Motor neuron (in vitro differentiated cells): Measurements from ENCODE around the gene WDR76. TPM values are rescaled to one million over a fixed set of nuclear protein-coding genes. Genes with fewer than 3 reads are reported as not detected.

Experiments
- ATAC-seq, 8 experiments: fragments of 200-7000 bp; cut with Tn5 transposase; replicated peaks in 6 of 8; 2 replicates each; pipeline ENCODE4 v1.8.0; 2021; ENCODE audit warnings: mild to moderate bottlenecking in 8 of 8, moderate library complexity in 8 of 8
- H3K27ac ChIP-seq, 2 donors: fragments of 250-450 bp; sonication (Bioruptor Pico); 2 replicates each; pipeline ENCODE4 v1.9.0; 2021; ENCODE audit warnings: antibody characterized with exemption in 2 of 2, mild to moderate bottlenecking in 2 of 2, moderate library complexity in 1 of 2
- H3K4me1 ChIP-seq, 2 donors: fragments of 250-450 bp; sonication (Bioruptor Pico); replicated peaks in 1 of 2; 2 replicates each; pipeline ENCODE4 v1.6.1; 2021; ENCODE audit warnings: antibody characterized with exemption in 2 of 2, mild to moderate bottlenecking in 2 of 2, moderate library complexity in 1 of 2
- H3K4me3 ChIP-seq, 5 donors: fragments of 250-450 bp; sonication (Bioruptor Pico); 2 replicates each; pipeline ENCODE4 v1.9.0; 2021; ENCODE audit warnings: antibody characterized with exemption in 5 of 5, mild to moderate bottlenecking in 5 of 5, moderate library complexity in 4 of 5
- WGBS, 10 experiments: fragments of 450-650 bp; shearing (Covaris generic); methylation state at CpG; one replicate each; pipeline ENCODE4 v1.0.0; 2022; 5-methylcytosine and 5-hydroxymethylcytosine counted together
- in situ Hi-C, 9 experiments: fragments of 400-800 bp; cut with MboI; loops; one replicate each; pipeline ENCODE4 v1.15.0; 2021; ENCODE audit warnings: low sequenced_read_pairs in 9 of 9, low pct_unique_long_range_greater_than_20kb in 2 of 9; ENCODE audit not compliant: unreplicated experiment in 9 of 9
- total RNA-seq, 8 experiments: library from RNA; unstranded; fragments of 300-600 nt; gene quantifications; 2 replicates each; pipeline versions ENCODE4 v1.2.3 to v1.2.4, GENCODE V29; 2022

The WDR76 gene
- total RNA-seq, 8 experiments from 2014 or later: 0.46 to 19.7 (median 3.0) TPM

DNA sequence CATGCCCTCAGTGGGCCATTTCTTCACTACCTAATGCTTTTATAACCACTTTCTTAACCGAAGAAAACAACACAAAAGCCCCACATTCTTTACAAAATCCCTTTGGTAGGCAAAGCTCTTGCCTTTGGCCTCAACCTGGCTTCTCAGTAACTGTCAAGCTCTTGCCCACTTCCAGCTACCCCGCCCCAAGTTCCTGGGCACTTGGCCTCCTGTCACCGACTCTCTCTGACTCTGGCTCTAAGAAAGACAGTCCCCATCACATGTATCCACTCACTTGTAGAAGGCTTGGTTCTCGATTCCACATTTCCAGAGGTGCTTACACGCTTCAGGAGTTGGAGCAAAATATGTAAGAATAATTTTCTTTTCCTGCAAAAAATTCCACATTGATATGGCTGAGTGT lies 61.1 kb downstream of the WDR76 start:
- in situ Hi-C loops: loop anchor here in 1 of 9 experiments (25.0 kb wide), 1 partner anchor 624 kb away; no protein-coding TSS in a partner anchor
- Histone ChIP-seq H3K27ac (no peak overlapping the region), H3K4me1 (no peaks in the 10 kb centered on the region), H3K4me3 (no peak overlapping the region)
- ATAC-seq: no peak
- WGBS, 10 experiments: 80 to 100% (median 93%) methylated on average over 1 to 4 of the region's 5 CpGs; no CpG with 5 or more reads in 5 of the 10 experiments

DNA sequence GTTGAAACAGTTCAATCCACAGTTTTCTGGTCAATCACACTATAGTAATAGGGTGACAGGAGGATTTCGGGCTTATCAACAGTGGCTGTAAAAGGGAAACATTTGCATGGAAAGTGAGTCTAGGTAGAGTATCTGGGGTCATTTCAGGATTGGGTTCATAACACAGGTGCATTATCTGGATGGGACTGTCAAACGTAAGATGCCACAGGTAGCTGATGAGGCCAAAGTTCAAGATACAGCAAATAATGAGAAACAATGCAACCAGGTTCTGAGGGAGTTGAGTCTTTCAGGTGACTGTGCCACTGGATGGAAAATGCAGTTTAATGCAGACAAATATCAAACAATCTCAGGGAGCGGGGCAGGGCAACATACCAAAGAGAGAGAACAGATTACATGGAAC lies 62.2 kb downstream of the WDR76 start:
- no peak overlapping the region for H3K27ac ChIP-seq
- 60 to 100% (median 94%) methylated on average over 1 to 3 of the region's 3 CpGs; no CpG with 5 or more reads in 1 of the 10 experiments for WGBS, 10 experiments
- no peak overlapping the region for H3K4me3 ChIP-seq
- in situ Hi-C loops: loop anchor here in 1 of 9 experiments (25.0 kb wide), 1 partner anchor 623 kb away; no protein-coding TSS in a partner anchor
- ATAC-seq: no peak
- no peaks in the 10 kb centered on the region for H3K4me1 ChIP-seq

DNA sequence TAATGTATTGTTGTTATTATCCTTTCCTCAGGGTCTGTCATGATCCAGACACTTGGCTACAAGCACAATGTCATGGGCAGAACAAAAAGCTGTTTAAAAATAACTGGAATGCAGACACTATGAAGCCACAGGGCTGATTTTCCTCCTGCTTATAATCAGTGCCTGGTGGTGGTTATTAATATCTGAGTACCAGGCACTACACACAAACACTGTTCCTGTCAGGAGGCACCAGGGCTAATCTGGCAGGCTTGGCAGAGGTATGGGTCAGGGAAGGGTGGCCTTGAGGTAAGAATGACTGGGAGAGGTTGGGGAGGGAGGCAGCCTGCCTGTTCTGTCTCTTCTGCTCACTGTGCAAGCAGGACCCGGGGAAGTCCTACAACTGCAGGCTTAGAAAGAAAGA lies 67.2 kb downstream of the WDR76 start:
- no peak overlapping the region for H3K27ac ChIP-seq
- WGBS, 10 experiments: 80 to 86% (median 86%) methylated on average over 1 of the region's 1 CpG; no CpG with 5 or more reads in 7 of the 10 experiments
- ATAC-seq: no peak
- no peaks in the 10 kb centered on the region for H3K4me1 ChIP-seq
- in situ Hi-C loops: loop anchor here in 1 of 9 experiments (25.0 kb wide), 1 partner anchor 618 kb away; no protein-coding TSS in a partner anchor
- H3K4me3 ChIP-seq: no peak overlapping the region

DNA sequence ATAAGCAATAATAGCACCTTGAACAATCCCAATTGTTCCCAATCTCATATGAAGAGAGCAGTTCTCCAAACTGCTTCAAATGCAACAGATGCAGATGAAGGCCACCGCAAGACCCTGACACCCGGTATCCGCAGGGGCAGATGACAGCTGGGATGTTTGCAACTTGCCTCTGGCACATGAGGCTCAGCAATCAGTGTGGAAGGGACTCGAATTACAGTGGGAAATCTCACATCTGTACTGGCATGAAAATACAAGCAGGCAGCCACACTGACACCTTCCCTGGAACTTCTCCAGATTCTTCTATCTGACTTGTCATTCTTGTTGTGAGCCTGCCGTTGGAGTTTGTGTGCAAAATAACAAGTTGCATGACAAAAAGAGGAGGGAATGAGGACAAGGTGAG lies 68.8 kb downstream of the WDR76 start:
- H3K27ac ChIP-seq: no peak overlapping the region
- H3K4me3 ChIP-seq: no peak overlapping the region
- ATAC-seq: no peak
- in situ Hi-C loops: loop anchor here in 1 of 9 experiments (25.0 kb wide), 1 partner anchor 617 kb away; no protein-coding TSS in a partner anchor
- H3K4me1 ChIP-seq: no peaks in the 10 kb centered on the region
- WGBS, 10 experiments: 40 to 100% (median 60%) methylated on average over 1 to 3 of the region's 5 CpGs; no CpG with 5 or more reads in 5 of the 10 experiments

DNA sequence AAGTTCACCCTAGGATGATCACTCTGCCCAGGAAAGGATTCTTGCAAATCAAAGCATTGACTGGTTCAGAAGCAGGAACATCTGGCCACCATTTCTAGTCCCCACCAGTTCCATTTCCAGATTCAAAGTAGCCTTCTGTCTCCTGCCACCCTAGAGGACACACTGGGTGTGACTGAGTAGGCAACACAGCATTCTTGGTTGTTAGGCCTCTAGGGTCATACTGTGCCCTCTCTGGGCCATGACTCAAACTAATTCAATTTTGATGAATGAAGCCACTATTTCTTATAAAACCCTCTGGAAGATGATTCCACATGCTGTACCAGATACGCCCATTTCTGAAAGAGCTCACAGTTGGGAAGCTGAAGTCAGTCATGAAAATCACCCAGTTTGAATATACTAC lies 69.7 kb downstream of the WDR76 start:
- Histone ChIP-seq H3K4me3 (no peak overlapping the region), H3K4me1 (peaks cover 0 to 4% of the 10 kb centered on the region in 2 donors), H3K27ac (no peak overlapping the region)
- in situ Hi-C loops: loop anchor here in 1 of 9 experiments (25.0 kb wide), 1 partner anchor 616 kb away; no protein-coding TSS in a partner anchor
- no peak for ATAC-seq
- 83 to 100% (median 100%) methylated on average over 1 of the region's 1 CpG; no CpG with 5 or more reads in 6 of the 10 experiments for WGBS, 10 experiments

DNA sequence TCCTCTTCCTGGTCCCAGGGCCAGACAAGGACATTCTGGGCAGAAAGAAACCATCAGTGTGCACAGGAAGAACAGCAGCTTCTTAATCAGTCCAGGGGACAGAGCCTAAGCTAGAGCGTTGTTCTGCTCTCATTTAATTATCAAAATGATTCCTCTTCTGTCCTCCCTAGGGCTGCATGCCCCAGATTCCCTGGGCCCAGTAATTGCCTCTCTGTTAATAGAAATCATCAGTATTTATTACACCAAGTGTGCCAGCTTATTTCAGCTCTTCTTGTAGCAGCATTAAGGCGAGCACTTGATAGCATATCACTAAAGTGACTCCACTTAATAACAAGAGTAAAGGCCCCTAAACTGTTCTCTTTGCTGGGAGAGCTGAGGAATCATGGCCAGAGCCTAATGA lies 72.1 kb downstream of the WDR76 start:
- in situ Hi-C loops: loop anchor here in 1 of 9 experiments (25.0 kb wide), 1 partner anchor 613 kb away; no protein-coding TSS in a partner anchor
- 75 to 100% (median 92%) methylated on average over 1 to 2 of the region's 2 CpGs; no CpG with 5 or more reads in 6 of the 10 experiments for WGBS, 10 experiments
- H3K27ac ChIP-seq: no peak overlapping the region

DNA sequence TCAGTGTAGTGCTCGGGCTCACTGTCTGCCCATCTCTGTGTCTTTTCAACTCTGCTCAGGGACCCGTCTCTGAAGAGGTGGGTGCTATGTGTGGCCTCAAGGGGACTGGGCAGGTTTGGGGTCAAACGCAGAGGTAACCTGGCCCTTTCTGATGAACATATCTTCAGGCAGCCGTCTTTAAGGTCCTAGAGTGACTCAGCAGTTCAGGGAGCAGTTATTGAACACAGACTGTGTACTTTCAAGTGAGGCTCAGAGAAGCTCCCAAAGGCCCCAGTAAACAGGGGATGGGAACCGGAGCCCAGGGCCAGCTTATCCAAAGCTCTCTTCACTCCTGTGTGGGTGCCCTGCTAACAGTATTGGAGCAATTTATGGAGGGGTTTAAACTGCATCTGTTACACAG lies 73.1 kb downstream of the WDR76 start:
- Histone ChIP-seq H3K27ac (no peak overlapping the region), H3K4me1 (peaks cover 5 to 10% of the 10 kb centered on the region in 2 donors), H3K4me3 (no peak overlapping the region)
- in situ Hi-C loops: loop anchor here in 8 of 9 experiments (25.0 kb wide), 3 partner anchors 162 to 612 kb away; no protein-coding TSS in a partner anchor
- WGBS, 10 experiments: 80 to 93% methylated on average over 1 to 3 of the region's 5 CpGs; no CpG with 5 or more reads in 8 of the 10 experiments
- ATAC-seq: no peak

More for the DNA sequence above, 72.1 kb downstream of the WDR76 start:
- ATAC-seq: peak in 1 of 8 experiments; percentile 16
- peaks cover 3 to 10% of the 10 kb centered on the region in 2 donors for H3K4me1 ChIP-seq
- H3K4me3 ChIP-seq: no peak overlapping the region

DNA sequence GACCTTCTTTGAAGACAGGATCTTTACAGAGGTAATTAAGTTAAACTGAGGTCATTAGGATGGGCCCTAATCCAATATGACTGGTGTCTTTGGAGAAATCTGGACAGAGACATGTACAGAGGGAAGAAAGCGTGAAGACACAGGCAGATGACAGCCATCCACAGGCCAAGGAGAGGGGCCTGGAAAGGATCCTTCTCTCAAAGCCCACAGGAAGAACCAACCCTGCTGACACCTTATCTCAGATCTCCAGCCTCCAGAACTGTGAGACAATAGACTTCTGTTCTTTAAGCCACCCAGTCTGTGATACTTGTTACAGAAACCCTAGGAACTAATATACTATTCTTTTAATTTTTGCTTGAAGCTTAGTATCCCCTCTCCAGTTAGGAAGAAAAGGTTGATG lies 74.2 kb downstream of the WDR76 start:
- in situ Hi-C loops: loop anchor here in 8 of 9 experiments (25.0 kb wide), 2 partner anchors 161 to 311 kb away; no protein-coding TSS in a partner anchor
- peaks cover 5 to 10% of the 10 kb centered on the region in 2 donors for H3K4me1 ChIP-seq
- H3K27ac ChIP-seq: no peak overlapping the region
- no peak for ATAC-seq
- 100% methylated on average over 1 of the region's 1 CpG; no CpG with 5 or more reads in 8 of the 10 experiments for whole genome bisulfite sequencing, 10 experiments
- no peak overlapping the region for H3K4me3 ChIP-seq

DNA sequence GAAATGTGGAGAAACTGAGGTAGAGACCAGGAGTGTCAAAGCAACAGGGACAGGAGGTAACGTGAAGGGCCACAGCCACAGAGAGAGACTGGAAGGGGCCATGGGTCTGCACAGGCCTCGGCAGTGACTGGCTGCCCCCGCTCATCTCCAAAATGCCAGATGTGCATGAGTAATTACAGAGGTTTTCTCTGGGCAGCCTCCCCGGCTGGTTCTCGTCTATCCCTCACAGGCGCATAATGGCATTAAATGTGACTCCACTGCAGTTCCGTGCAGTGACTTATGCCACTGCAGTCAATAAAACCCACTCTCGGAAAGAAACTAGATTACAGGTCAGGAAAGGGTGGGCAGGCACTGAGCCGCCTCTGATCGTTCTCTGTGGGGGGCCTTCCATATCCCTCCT lies 74.7 kb downstream of the WDR76 start:
- peak in 2 of 8 experiments; percentile 25 to 45 for ATAC-seq
- Histone ChIP-seq H3K4me3 (no peak overlapping the region), H3K27ac (no peak overlapping the region), H3K4me1 (peaks cover 5 to 10% of the 10 kb centered on the region in 2 donors)
- in situ Hi-C loops: loop anchor here in 8 of 9 experiments (25.0 kb wide), 2 partner anchors 161 to 311 kb away; no protein-coding TSS in a partner anchor
- WGBS, 10 experiments: 33 to 100% (median 68%) methylated on average over 1 to 6 of the region's 10 CpGs; no CpG with 5 or more reads in 3 of the 10 experiments

DNA sequence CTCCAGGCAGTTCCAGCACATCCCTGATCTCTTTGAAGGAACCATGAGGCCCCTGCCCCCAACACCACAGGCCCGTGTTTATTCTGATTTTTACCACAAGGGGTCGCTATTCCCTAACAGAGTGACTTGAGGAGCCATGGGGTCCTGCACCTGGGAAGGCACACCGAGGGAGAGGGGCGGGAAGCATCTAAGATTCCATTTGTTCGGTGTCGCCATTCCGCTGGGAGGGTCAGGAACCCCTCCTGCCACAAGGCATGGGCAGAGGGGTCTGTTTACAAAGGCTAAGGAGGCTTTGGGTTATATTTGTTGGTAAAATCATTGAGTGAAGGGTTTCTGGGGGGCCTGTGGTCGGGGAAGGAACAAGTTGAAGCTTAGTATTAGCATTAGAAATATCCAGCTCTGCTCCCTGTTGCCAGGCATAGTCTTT lies 77.1 kb downstream of the WDR76 start:
- H3K27ac ChIP-seq: no peak overlapping the region
- in situ Hi-C loops: loop anchor here in 8 of 9 experiments (25.0 kb wide), 2 partner anchors 158 to 308 kb away; no protein-coding TSS in a partner anchor

DNA sequence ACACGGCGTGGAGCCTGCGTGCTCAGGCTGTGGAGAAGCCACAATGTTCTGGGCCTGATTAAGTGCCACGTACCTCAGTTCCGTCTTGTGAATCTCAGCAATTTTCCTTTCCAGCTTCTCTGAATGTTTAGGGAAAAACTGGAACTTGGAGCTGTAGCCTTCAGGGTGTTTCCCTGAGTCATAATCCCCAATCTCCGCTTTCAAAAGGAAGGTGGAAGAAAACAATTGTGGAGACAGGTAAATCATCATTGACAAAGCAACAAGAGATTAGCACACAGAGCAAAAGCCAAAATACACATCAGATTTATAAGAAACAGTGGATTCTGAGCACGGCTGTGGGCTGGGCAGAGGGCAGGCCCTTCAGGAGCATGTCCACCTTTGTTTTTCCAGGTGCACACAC lies 79.0 kb downstream of the WDR76 start:
- Histone ChIP-seq H3K27ac (no peak overlapping the region), H3K4me1 (peaks cover 5 to 10% of the 10 kb centered on the region in 2 donors), H3K4me3 (no peak overlapping the region)
- no peak for ATAC-seq
- in situ Hi-C loops: loop anchor here in 8 of 9 experiments (25.0 kb wide), 2 partner anchors 157 to 307 kb away; no protein-coding TSS in a partner anchor
- WGBS, 10 experiments: 84 to 100% (median 97%) methylated on average over 1 to 6 of the region's 7 CpGs; no CpG with 5 or more reads in 1 of the 10 experiments

More for the DNA sequence above, 77.1 kb downstream of the WDR76 start:
- WGBS, 10 experiments: 0 to 22% (median 8%) methylated on average over 1 to 8 of the region's 8 CpGs; no CpG with 5 or more reads in 4 of the 10 experiments
- ATAC-seq: peak; percentile 89 to 100 (median 94)
- Histone ChIP-seq H3K4me1 (peaks cover 5 to 10% of the 10 kb centered on the region in 2 donors), H3K4me3 (no peak overlapping the region)

DNA sequence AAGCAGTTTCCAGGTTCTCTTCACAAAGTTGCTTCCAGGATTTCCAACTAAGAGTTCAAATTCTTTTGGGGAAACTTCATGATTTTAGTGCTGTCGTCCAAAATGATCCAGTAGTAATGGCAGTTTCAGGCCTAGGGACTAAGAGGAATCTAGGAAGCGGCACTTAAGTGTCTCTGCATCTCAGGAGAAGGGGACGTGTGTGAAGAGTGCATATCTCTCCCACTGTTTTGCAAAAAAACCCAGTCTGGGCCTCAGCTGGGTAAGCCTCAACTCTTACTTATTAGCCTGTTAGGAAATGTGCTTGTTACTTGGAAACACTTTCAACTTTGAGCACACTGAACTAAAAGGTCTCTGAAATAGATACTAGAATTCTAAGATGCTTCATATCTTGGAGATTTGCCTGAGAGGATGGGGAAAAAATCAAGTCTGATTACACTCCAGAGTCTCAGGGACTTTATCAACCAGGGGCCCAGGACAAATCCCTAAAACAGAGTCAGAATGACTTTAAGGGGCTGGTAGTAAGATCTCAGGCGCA lies 81.8 kb downstream of the WDR76 start:
- Histone ChIP-seq H3K4me3 (no peak overlapping the region), H3K27ac (no peak overlapping the region), H3K4me1 (peaks cover 0 to 4% of the 10 kb centered on the region in 2 donors)
- no peak for ATAC-seq
- WGBS, 10 experiments: 71 to 100% (median 86%) methylated on average over 1 to 2 of the region's 4 CpGs; no CpG with 5 or more reads in 3 of the 10 experiments
- in situ Hi-C loops: loop anchor here in 8 of 9 experiments (25.0 kb wide), 2 partner anchors 154 to 304 kb away; no protein-coding TSS in a partner anchor
